GM23248 (cell line): ENCODE data around the gene AR. TPM values are rescaled to one million over a fixed set of nuclear protein-coding genes. Genes with fewer than 3 reads are reported as not detected.

ENCODE experiments used
- DNase-seq: peaks from one replicate; pipeline ENCODE4 v3.0.0-alpha.2; 2015
- H2AFZ ChIP-seq: fragments of 200-600 bp; sonication (generic); 2 replicates; pipeline ENCODE4 v1.6.1; 2016; ENCODE audit warnings: antibody characterized with exemption
- H3F3A ChIP-seq: fragments of 200-600 bp; sonication (generic); 2 replicates; pipeline ENCODE4 v1.6.1; 2016; ENCODE audit warnings: mild to moderate bottlenecking, antibody characterized with exemption, mixed run types; ENCODE audit not compliant: insufficient read depth
- H3K27ac ChIP-seq: fragments of 200-600 bp; sonication (generic); 2 replicates; pipeline ENCODE4 v1.5.1; 2016; ENCODE audit warnings: mild to moderate bottlenecking
- H3K27me3 ChIP-seq: fragments of 200-600 bp; sonication (generic); replicated peaks from 2 replicates; pipeline ENCODE4 v1.6.1; 2016; ENCODE audit warnings: mild to moderate bottlenecking; ENCODE audit not compliant: insufficient read depth
- H3K36me3 ChIP-seq: fragments of 200-600 bp; sonication (generic); 2 replicates; pipeline ENCODE4 v1.6.1; 2016; ENCODE audit warnings: low read depth, mild to moderate bottlenecking
- H3K4me1 ChIP-seq: fragments of 200-600 bp; sonication (generic); 2 replicates; pipeline ENCODE4 v1.6.1; 2016; ENCODE audit warnings: mild to moderate bottlenecking; ENCODE audit not compliant: insufficient read depth
- H3K4me2 ChIP-seq: fragments of 200-600 bp; sonication (generic); one replicate; pipeline ENCODE4 v1.6.1; 2016; ENCODE audit warnings: mild to moderate bottlenecking; ENCODE audit not compliant: unreplicated experiment
- H3K4me3 ChIP-seq: fragments of 200-600 bp; sonication (generic); 2 replicates; pipeline ENCODE4 v1.5.1; 2016; ENCODE audit warnings: mild to moderate bottlenecking
- H3K79me2 ChIP-seq: fragments of 200-600 bp; sonication (generic); 2 replicates; pipeline ENCODE4 v1.6.1; 2016; ENCODE audit warnings: mild to moderate bottlenecking; ENCODE audit not compliant: insufficient read depth
- H3K9ac ChIP-seq: fragments of 200-600 bp; sonication (generic); 2 replicates; pipeline ENCODE4 v1.6.1; 2016; ENCODE audit warnings: mild to moderate bottlenecking
- H3K9me2 ChIP-seq: fragments of 200-600 bp; sonication (generic); 2 replicates; pipeline ENCODE4 v1.6.1; 2016; ENCODE audit warnings: mixed run types, mild to moderate bottlenecking, moderate library complexity; ENCODE audit not compliant: insufficient read depth
- H3K9me3 ChIP-seq: fragments of 200-600 bp; sonication (generic); one replicate; pipeline ENCODE4 v1.6.1; 2017; ENCODE audit warnings: low read depth
- H4K20me1 ChIP-seq: fragments of 200-600 bp; sonication (generic); 2 replicates; pipeline ENCODE4 v1.6.0; 2016; ENCODE audit not compliant: insufficient read depth
- EZH2 ChIP-seq: fragments of 200-600 bp; sonication (generic); IDR thresholded peaks from 2 replicates; pipeline ENCODE4 v1.6.1; 2018; ENCODE audit warnings: antibody characterized with exemption, mild to moderate bottlenecking; ENCODE audit not compliant: insufficient read depth, poor library complexity, severe bottlenecking
- EZH2phosphoT487 ChIP-seq: fragments of 200-600 bp; sonication (generic); IDR thresholded peaks from 2 replicates; pipeline ENCODE4 v1.6.1; 2018; ENCODE audit warnings: antibody characterized with exemption, moderate library complexity, mild to moderate bottlenecking, low read depth; ENCODE audit not compliant: insufficient read depth
- WGBS, 2 experiments: methylation state at CpG; one replicate each; pipeline ENCODE4 v1.1.6; 2015 to 2017; ENCODE audit warnings: low lambda C conversion rate in 2 of 2, low coverage in 1 of 2; ENCODE audit errors: missing lambda C conversion rate in 2 of 2; 5-methylcytosine and 5-hydroxymethylcytosine counted together
- in situ Hi-C: fragments of 300-500 bp; cut with MboI; formaldehyde crosslinking; loops from 2 replicates; pipeline ENCODE4 v1.15.0; 2020
- polyA plus RNA-seq: library from polyadenylated mRNA; unstranded; fragments of >200 nt; fragmentation: Nextera tagmentation; extraction: Ambion mirVana; gene quantifications from 2 replicates; pipeline ENCODE4 v1.2.1, GENCODE V29; 2016
- total RNA-seq: library from RNA; depleted of rRNA; stranded (reverse); fragments of >200 nt; shearing (Covaris generic); gene quantifications from 2 replicates; pipeline ENCODE4 v1.2.3, GENCODE V29; 2014

Gene AR
- total and polyA plus RNA-seq, 2 experiments from 2014 or later = 1.2 to 4.8 TPM

DNA sequence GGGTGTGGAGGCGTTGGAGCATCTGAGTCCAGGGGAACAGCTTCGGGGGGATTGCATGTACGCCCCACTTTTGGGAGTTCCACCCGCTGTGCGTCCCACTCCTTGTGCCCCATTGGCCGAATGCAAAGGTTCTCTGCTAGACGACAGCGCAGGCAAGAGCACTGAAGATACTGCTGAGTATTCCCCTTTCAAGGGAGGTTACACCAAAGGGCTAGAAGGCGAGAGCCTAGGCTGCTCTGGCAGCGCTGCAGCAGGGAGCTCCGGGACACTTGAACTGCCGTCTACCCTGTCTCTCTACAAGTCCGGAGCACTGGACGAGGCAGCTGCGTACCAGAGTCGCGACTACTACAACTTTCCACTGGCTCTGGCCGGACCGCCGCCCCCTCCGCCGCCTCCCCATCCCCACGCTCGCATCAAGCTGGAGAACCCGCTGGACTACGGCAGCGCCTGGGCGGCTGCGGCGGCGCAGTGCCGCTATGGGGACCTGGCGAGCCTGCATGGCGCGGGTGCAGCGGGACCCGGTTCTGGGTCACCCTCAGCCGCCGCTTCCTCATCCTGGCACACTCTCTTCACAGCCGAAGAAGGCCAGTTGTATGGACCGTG lies 2.2 kb downstream of the AR start:
- no peaks in the 10 kb centered on the region for H3K27me3 ChIP-seq
- 1 to 9% methylated on average over 6 to 20 of the region's 41 CpGs for WGBS, 2 experiments
- no peaks in the 10 kb centered on the region for H3K4me1 ChIP-seq
- TF ChIP-seq EZH2 = no peak
- no peak for TF ChIP-seq EZH2phosphoT487
- H4K20me1 ChIP-seq = no peaks in the 10 kb centered on the region
- H3K9me3 ChIP-seq = no peaks in the 10 kb centered on the region
- peak overlapping the region; percentile 31; the same call in 1 of the 2 replicates for H3K9ac ChIP-seq
- H3K27ac ChIP-seq = no peak overlapping the region
- in situ Hi-C loops = no loop called here
- H3K4me3 ChIP-seq = peak overlapping the region; percentile 73
- H3F3A ChIP-seq = no peaks in the 10 kb centered on the region
- peak overlapping the region; percentile 78 for H3K4me2 ChIP-seq
- peak; percentile 62 for DNase-seq
- no peaks in the 10 kb centered on the region for H3K36me3 ChIP-seq
- H3K9me2 ChIP-seq = no peaks in the 10 kb centered on the region
- peak overlapping the region; percentile 75 for H2AFZ ChIP-seq
- H3K79me2 ChIP-seq = peaks cover 14% of the 10 kb centered on the region

DNA sequence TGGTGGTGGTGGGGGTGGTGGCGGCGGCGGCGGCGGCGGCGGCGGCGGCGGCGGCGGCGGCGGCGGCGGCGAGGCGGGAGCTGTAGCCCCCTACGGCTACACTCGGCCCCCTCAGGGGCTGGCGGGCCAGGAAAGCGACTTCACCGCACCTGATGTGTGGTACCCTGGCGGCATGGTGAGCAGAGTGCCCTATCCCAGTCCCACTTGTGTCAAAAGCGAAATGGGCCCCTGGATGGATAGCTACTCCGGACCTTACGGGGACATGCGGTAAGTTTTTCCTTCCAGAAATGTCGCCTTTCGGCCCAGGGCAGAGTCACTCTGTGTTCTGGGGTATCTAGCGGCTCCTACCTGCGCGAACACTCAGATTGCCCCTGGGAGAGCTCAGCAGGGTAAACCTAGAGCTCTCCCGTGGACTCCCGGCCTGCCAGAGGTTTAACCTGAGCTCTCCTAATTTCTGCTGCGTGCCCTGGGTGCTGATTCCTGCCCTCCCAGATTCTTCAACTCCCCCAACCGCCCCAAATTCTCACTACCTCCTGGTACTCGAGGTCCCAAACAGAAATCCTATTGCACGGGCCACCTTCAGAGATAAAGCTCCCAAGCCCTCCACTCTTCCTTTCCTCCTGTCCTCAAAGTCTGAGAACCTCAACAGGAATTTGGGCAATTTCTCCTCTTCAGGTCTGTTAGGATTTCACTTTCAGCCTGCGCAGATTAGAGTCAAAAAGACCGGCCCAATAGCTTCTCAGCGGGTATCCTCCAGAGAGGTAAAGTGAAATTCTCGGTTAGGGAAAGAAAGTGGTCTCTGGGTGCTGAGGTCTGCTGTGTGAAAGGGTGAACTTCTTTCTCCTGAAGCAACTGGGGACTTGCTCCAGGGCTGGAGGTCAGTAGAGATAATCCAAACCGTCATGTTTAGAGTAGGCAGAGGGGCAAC lies 2.9 kb downstream of the AR start:
- WGBS, 2 experiments = 5 to 15% methylated on average over 8 to 24 of the region's 44 CpGs
- Histone ChIP-seq H3F3A (no peaks in the 10 kb centered on the region), H3K4me3 (peak overlapping the region; percentile 73), H3K36me3 (no peaks in the 10 kb centered on the region), H3K27me3 (no peaks in the 10 kb centered on the region), H2AFZ (peak overlapping the region; percentile 77), H3K79me2 (peaks cover 14% of the 10 kb centered on the region), H3K4me1 (no peaks in the 10 kb centered on the region), H4K20me1 (no peaks in the 10 kb centered on the region), H3K9me3 (no peaks in the 10 kb centered on the region), H3K4me2 (peak overlapping the region; percentile 81), H3K27ac (no peak overlapping the region; the same call in 1 of the 2 replicates), H3K9me2 (no peaks in the 10 kb centered on the region), H3K9ac (peak overlapping the region; percentile 66)
- peak; percentile 34 for DNase-seq
- in situ Hi-C loops = no loop called here
- no peak for TF ChIP-seq EZH2phosphoT487
- TF ChIP-seq EZH2 = no peak

DNA sequence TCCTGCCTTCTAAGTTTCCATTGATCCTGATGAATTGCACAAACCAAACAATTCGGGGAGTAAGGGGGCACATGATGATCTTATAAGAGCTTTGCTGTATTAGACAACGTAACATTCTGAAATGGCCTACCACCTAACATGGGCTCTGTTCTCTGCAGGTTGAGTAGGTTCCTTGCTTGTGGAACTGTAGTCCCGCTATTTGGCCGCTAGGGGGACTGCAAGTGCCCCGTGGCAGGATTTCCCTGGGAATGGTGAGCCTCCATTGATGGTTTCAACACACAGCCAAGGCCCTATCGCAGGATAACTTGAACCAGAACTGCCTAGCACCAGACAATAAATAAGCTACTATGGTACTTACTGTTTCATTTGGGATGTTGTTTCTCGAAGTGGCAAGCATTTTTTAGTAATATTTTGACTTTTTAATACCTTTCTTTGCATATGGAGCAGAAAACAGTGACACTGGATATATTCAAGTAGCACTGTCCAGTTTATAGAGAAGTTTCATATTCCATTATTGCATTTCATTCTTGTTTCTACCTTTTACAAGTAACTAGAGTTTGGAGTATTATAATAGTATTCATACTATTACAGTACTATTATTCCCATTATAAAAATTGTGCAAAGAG lies 11.9 kb downstream of the AR start:
- H3K36me3 ChIP-seq = no peaks in the 10 kb centered on the region
- no peaks in the 10 kb centered on the region for H3F3A ChIP-seq
- no peaks in the 10 kb centered on the region for H3K9me3 ChIP-seq
- 22 to 25% methylated on average over 7 of the region's 7 CpGs for WGBS, 2 experiments
- H2AFZ ChIP-seq = no peak overlapping the region
- no peak overlapping the region for H3K4me2 ChIP-seq
- no peaks in the 10 kb centered on the region for H3K4me1 ChIP-seq
- no peaks in the 10 kb centered on the region for H3K27me3 ChIP-seq
- DNase-seq = peak; percentile 60
- H3K27ac ChIP-seq = no peak overlapping the region
- no peak overlapping the region for H3K4me3 ChIP-seq
- H3K9me2 ChIP-seq = no peaks in the 10 kb centered on the region
- H4K20me1 ChIP-seq = no peaks in the 10 kb centered on the region
- no peak overlapping the region for H3K9ac ChIP-seq
- peaks cover 7% of the 10 kb centered on the region for H3K79me2 ChIP-seq
- in situ Hi-C loops = no loop called here
- TF ChIP-seq EZH2phosphoT487 = no peak
- TF ChIP-seq EZH2 = no peak

DNA sequence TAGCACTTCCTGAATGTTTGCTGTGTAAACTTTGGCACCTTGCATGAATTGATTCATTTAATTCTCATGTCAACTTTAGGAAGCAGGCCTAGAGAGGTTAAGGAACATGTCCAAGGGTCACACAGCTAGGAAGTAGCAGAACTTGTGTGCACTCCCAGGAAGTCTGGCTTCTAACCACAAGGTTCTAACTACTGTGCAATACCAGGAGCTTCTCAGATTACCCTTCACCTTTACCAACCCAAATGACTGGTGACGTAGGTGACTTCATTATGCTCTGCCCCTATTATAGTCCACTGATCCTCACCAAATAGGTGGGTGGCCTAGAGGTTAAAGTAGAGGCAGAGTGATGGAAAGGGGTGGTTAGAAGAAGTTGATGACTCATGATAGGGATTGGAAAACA lies 14.4 kb downstream of the AR start:
- in situ Hi-C loops = no loop called here
- Histone ChIP-seq H3K79me2 (no peaks in the 10 kb centered on the region), H3F3A (no peaks in the 10 kb centered on the region)

More for the DNA sequence above, 14.4 kb downstream of the AR start:
- H3K27me3 ChIP-seq = no peaks in the 10 kb centered on the region
- H2AFZ ChIP-seq = no peak overlapping the region
- H3K9ac ChIP-seq = no peak overlapping the region
- no peak overlapping the region for H3K4me2 ChIP-seq
- DNase-seq = no peak
- no peaks in the 10 kb centered on the region for H3K36me3 ChIP-seq
- no peaks in the 10 kb centered on the region for H3K9me2 ChIP-seq
- H3K4me3 ChIP-seq = no peak overlapping the region
- no peaks in the 10 kb centered on the region for H4K20me1 ChIP-seq
- TF ChIP-seq EZH2phosphoT487 (no peak), EZH2 (no peak)
- 88 to 100% methylated on average over 1 of the region's 1 CpG for WGBS, 2 experiments
- no peaks in the 10 kb centered on the region for H3K4me1 ChIP-seq
- H3K27ac ChIP-seq = no peak overlapping the region
- no peaks in the 10 kb centered on the region for H3K9me3 ChIP-seq
